ENCODE results near the gene LEMD2.

Gene LEMD2

DNA sequence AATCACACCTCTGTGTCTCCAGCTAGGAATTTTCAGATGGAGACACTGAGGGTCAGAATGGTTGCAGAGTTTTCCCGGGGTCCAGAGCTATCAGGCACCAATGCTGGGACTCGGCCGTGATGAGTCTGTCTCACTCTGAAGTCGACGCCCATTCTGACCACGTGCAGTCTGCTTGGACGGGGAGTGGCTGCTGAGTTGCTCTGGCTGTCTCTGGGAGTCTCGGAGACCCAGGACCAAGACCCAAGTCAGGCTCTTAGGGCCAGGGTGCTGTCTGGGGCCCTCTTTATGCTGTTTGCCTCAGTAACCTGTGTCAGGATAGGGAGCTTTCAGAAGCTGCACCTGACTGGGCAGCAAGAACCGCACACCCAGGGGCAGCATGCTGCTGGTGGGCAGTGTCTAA, 46.8 kb downstream of the LEMD2 start:
- Histone ChIP-seq H3K9me3 (ENCODE audit: control insufficient read depth, insufficient read depth, low read length) (no peaks in the 10 kb centered on the region), H3K9ac (ENCODE audit: low read depth, low read length) (no peak overlapping the region), H3K36me3 (ENCODE audit: insufficient read depth, low read length) (no peaks in the 10 kb centered on the region), H3K4me1 (ENCODE audit: insufficient read depth, low read length) (peaks cover 21% of the 10 kb centered on the region)

DNA sequence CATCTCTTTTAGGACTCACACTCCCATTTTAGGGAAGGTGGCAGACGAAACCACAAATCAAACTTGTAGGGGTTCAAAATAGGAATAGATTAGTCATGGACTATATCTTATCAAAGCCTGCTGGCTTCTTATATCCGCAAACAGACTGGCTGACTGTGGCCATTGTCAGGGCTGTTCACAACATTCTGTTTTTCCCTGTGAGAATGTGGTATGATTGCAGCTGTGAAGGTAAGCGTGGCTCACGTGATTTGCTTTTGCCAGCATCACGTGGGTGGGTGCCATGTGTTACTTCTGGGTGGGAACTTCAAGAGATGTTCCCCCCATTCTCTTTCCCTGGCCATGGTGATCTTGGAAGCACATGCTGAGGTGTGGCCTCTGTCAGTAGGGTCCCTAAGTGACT, 48.1 kb downstream of the LEMD2 start:
- Histone ChIP-seq H3K4me1 (ENCODE audit: insufficient read depth, low read length) (peaks cover 10% of the 10 kb centered on the region; the same call in 1 of the 2 replicates), H3K9ac (ENCODE audit: low read depth, low read length) (no peak overlapping the region), H3K36me3 (ENCODE audit: insufficient read depth, low read length) (no peaks in the 10 kb centered on the region), H3K9me3 (ENCODE audit: control insufficient read depth, insufficient read depth, low read length) (no peaks in the 10 kb centered on the region)

DNA sequence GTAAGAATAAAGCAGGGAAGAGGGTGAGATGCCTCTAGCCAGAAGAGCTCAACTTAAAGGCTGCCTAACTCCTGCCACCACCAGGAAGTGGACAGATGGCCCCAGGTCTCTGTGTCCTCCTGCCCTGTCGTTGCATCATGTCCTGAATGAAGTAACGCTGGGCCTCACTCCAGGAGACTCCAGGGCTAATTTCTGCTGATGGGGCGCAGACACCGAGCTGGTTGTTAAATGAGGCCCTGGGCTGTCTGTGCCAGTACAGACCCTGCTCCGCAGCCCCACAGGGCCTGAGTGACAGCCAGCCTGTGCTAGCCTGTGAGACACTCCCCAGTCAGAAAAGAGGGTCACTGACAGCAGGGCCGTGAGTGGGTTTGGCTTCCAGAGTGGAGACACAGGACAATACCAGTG, 48.7 kb downstream of the LEMD2 start:
- Histone ChIP-seq H3K36me3 (ENCODE audit: insufficient read depth, low read length) (no peaks in the 10 kb centered on the region), H3K9me3 (ENCODE audit: control insufficient read depth, insufficient read depth, low read length) (no peaks in the 10 kb centered on the region), H3K9ac (ENCODE audit: low read depth, low read length) (no peak overlapping the region)

DNA sequence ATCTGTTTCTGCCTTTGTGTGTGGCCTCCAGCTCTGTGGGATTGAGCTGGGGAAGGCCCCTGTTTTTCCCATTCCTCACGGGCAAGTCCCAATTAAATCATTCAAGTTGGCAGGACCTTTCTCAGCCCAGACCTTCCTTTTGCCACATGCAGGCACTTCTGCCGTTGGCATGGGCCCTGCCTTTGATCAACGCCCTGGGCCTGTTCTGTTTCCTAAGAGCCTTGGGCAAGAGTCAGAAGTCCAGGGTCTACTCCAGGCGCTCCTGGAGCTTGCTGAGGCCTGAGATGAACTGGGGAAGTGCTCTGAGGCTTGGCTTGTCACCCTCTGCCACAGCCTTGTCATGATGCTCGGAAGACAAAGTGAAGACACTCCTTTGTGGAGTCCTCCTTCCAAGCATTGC, 49.4 kb downstream of the LEMD2 start:
- no peak overlapping the region for H3K9ac ChIP-seq (ENCODE audit: low read depth, low read length)
- H3K36me3 ChIP-seq (ENCODE audit: insufficient read depth, low read length): no peaks in the 10 kb centered on the region
- H3K4me1 ChIP-seq (ENCODE audit: insufficient read depth, low read length): no peaks in the 10 kb centered on the region
- H3K9me3 ChIP-seq (ENCODE audit: control insufficient read depth, insufficient read depth, low read length): no peaks in the 10 kb centered on the region

More for the DNA sequence above, 48.7 kb downstream of the LEMD2 start:
- peaks cover 4% of the 10 kb centered on the region; the same call in 1 of the 2 replicates for H3K4me1 ChIP-seq (ENCODE audit: insufficient read depth, low read length)

- no peaks in the 10 kb centered on the region for H3K4me1 ChIP-seq (ENCODE audit: insufficient read depth, low read length)
- H3K36me3 ChIP-seq (ENCODE audit: insufficient read depth, low read length): no peaks in the 10 kb centered on the region
- H3K9ac ChIP-seq (ENCODE audit: low read depth, low read length): no peak overlapping the region
- no peaks in the 10 kb centered on the region for H3K9me3 ChIP-seq (ENCODE audit: control insufficient read depth, insufficient read depth, low read length)
These were observed 50.1 kb downstream of the LEMD2 start for GRCh38 chr6:33738879-33739278.

- Histone ChIP-seq H3K4me1 (ENCODE audit: insufficient read depth, low read length) (no peaks in the 10 kb centered on the region), H3K36me3 (ENCODE audit: insufficient read depth, low read length) (no peaks in the 10 kb centered on the region), H3K9ac (ENCODE audit: low read depth, low read length) (no peak overlapping the region), H3K9me3 (ENCODE audit: control insufficient read depth, insufficient read depth, low read length) (no peaks in the 10 kb centered on the region)
These were observed 50.8 kb downstream of the LEMD2 start for GRCh38 chr6:33738153-33738552.

- H3K4me1 ChIP-seq (ENCODE audit: insufficient read depth, low read length): no peaks in the 10 kb centered on the region
- H3K9me3 ChIP-seq (ENCODE audit: control insufficient read depth, insufficient read depth, low read length): no peaks in the 10 kb centered on the region
- no peaks in the 10 kb centered on the region for H3K36me3 ChIP-seq (ENCODE audit: insufficient read depth, low read length)
- no peak overlapping the region for H3K9ac ChIP-seq (ENCODE audit: low read depth, low read length)
These were observed 51.5 kb downstream of the LEMD2 start for GRCh38 chr6:33737267-33738026.

GRCh38 chr6:33735216-33735615, 53.7 kb downstream of the LEMD2 start:
- H3K9ac ChIP-seq (ENCODE audit: low read depth, low read length): no peak overlapping the region
- H3K36me3 ChIP-seq (ENCODE audit: insufficient read depth, low read length): no peaks in the 10 kb centered on the region
- no peaks in the 10 kb centered on the region; the same call in 1 of the 2 replicates for H3K4me1 ChIP-seq (ENCODE audit: insufficient read depth, low read length)
- no peaks in the 10 kb centered on the region for H3K9me3 ChIP-seq (ENCODE audit: control insufficient read depth, insufficient read depth, low read length)

GRCh38 chr6:33733709-33734007, 55.3 kb downstream of the LEMD2 start:
- no peak overlapping the region for H3K9ac ChIP-seq (ENCODE audit: low read depth, low read length)
- no peaks in the 10 kb centered on the region for H3K36me3 ChIP-seq (ENCODE audit: insufficient read depth, low read length)
- no peaks in the 10 kb centered on the region; the same call in 1 of the 2 replicates for H3K4me1 ChIP-seq (ENCODE audit: insufficient read depth, low read length)
- H3K9me3 ChIP-seq (ENCODE audit: control insufficient read depth, insufficient read depth, low read length): no peaks in the 10 kb centered on the region

DNA sequence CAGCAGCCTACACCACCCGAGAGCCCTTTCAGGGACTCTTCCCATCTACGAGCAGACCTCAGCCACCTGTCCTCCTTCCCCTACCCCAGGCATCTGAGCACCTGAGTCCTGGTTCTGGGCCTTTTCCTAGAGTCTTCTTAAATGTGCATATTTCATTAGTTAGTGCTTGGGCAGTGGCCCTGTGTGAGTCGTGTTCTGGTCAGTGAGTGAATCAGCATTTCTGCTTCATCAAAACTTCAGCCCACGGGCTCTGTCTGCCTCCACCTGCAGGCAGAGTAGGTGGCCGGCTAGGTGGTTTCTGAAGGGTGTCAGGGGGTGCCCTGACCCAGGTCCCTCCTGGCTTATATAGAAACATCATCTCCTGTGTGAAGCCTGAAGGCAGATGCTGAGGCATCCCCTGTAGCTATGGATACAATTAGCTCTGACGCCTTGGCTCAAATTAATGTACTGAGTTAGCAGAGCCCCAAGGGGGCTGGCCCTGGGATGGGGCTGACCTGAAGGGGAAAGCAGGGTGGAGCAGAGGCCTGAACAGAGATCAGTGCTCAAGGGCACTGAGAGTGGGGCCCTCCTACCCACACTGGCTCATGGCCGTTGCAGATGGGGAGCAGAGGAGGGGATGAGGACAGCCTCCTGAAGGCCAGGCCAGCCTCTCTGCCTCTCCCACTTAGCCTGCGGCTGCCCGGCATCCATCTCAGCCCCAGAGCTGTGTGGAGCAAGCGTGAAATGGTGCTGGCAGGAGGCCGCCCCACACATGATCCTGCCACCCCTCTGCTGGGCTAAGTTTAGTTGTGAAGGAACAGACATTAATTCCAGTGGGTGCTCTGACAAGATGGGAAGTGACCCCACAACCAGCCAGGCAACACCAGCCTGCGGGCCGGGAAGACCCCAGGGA, 55.9 kb downstream of the LEMD2 start:
- no peaks in the 10 kb centered on the region; the same call in 1 of the 2 replicates for H3K4me1 ChIP-seq (ENCODE audit: insufficient read depth, low read length)
- no peaks in the 10 kb centered on the region for H3K36me3 ChIP-seq (ENCODE audit: insufficient read depth, low read length)
- no peak overlapping the region for H3K9ac ChIP-seq (ENCODE audit: low read depth, low read length)

GRCh38 chr6:33732385-33732784, 56.5 kb downstream of the LEMD2 start:
- no peak overlapping the region for H3K9ac ChIP-seq (ENCODE audit: low read depth, low read length)
- no peaks in the 10 kb centered on the region for H3K9me3 ChIP-seq (ENCODE audit: control insufficient read depth, insufficient read depth, low read length)
- no peaks in the 10 kb centered on the region for H3K36me3 ChIP-seq (ENCODE audit: insufficient read depth, low read length)
- no peaks in the 10 kb centered on the region; the same call in 1 of the 2 replicates for H3K4me1 ChIP-seq (ENCODE audit: insufficient read depth, low read length)

More for the DNA sequence above, 55.9 kb downstream of the LEMD2 start:
- no peaks in the 10 kb centered on the region for H3K9me3 ChIP-seq (ENCODE audit: control insufficient read depth, insufficient read depth, low read length)

- H3K9me3 ChIP-seq (ENCODE audit: control insufficient read depth, insufficient read depth, low read length): no peaks in the 10 kb centered on the region
- H3K36me3 ChIP-seq (ENCODE audit: insufficient read depth, low read length): no peaks in the 10 kb centered on the region
- H3K4me1 ChIP-seq (ENCODE audit: insufficient read depth, low read length): no peaks in the 10 kb centered on the region; the same call in 1 of the 2 replicates
- no peak overlapping the region for H3K9ac ChIP-seq (ENCODE audit: low read depth, low read length)
These were observed 57.1 kb downstream of the LEMD2 start for GRCh38 chr6:33731751-33732282.

DNA sequence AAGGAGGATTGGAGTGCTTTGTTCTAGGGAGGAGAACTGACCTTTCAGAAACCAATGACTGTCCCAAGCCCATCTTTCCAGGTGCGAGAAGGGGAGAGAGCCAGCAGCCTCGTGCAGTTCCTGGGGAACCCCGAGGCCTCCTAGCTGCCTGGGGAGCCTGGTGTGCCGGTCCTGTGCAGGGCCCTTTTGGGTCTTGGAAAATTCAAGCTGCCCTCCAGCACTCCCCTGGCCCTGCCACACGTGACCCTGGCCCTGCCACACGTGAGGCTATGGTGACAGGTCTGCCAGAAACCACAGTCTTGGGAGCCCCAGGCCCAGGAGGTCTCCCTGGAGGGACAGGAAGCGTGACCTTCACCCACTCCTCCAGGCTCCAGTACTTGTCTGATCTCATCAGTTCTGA, 57.9 kb downstream of the LEMD2 start:
- no peaks in the 10 kb centered on the region for H3K9me3 ChIP-seq (ENCODE audit: control insufficient read depth, insufficient read depth, low read length)
- H3K9ac ChIP-seq (ENCODE audit: low read depth, low read length): no peak overlapping the region
- no peaks in the 10 kb centered on the region; the same call in 1 of the 2 replicates for H3K4me1 ChIP-seq (ENCODE audit: insufficient read depth, low read length)
- no peaks in the 10 kb centered on the region for H3K36me3 ChIP-seq (ENCODE audit: insufficient read depth, low read length)

- Histone ChIP-seq H3K4me1 (ENCODE audit: insufficient read depth, low read length) (no peaks in the 10 kb centered on the region; the same call in 1 of the 2 replicates), H3K36me3 (ENCODE audit: insufficient read depth, low read length) (no peaks in the 10 kb centered on the region), H3K9me3 (ENCODE audit: control insufficient read depth, insufficient read depth, low read length) (no peaks in the 10 kb centered on the region), H3K9ac (ENCODE audit: low read depth, low read length) (no peak overlapping the region)
These were observed 58.3 kb downstream of the LEMD2 start for GRCh38 chr6:33730611-33731010.
